ENCODE results near the gene MTA1. TPM values are rescaled to one million over a fixed set of nuclear protein-coding genes. Genes with fewer than 3 reads are reported as not detected.

MTA1 gene
- total and polyA plus RNA-seq, 2 donors (not counting 1 experiment from before 2014, with no cell fraction given), result 137 to 147 TPM

GRCh38 chr14:105445290-105445689 is 25.7 kb downstream of the MTA1 start:
- H3K9me3 Mint-ChIP-seq (ENCODE audit: insufficient read depth), result no peaks in the 10 kb centered on the region
- WGBS (ENCODE audit: insufficient coverage), result 82% methylated on average over 24 of the region's 24 CpGs
- POLR2A ChIA-PET, result no interaction called here
- peaks cover 0 to 11% of the 10 kb centered on the region in 2 experiments for H3K36me3 ChIP-seq (replicated peaks in 1 of 2; ENCODE audit: control extremely low read depth in 1 of 2, control insufficient read depth in 1 of 2, extremely low read depth in 1 of 2, insufficient read depth in 2 of 2, low read length in 1 of 2)
- intact Hi-C loops (cut with micrococcal nuclease), result no loop called here
- peaks cover 53% of the 10 kb centered on the region for H3K79me2 ChIP-seq (ENCODE audit: control insufficient read depth, insufficient read depth, low read length)
- H3K4me2 ChIP-seq (replicated peaks; ENCODE audit: low read depth, low read length, poor library complexity, severe bottlenecking), result no peak overlapping the region
- no peaks in the 10 kb centered on the region for H3K4me1 Mint-ChIP-seq
- no peak overlapping the region for H3K9ac ChIP-seq (ENCODE audit: low read length)
- no peaks in the 10 kb centered on the region for H3K9me3 ChIP-seq (ENCODE audit: control extremely low read depth in 1 of 3, control insufficient read depth in 2 of 3, insufficient read depth in 1 of 3, low read length in 2 of 3)
- no peak overlapping the region for H3K4me3 Mint-ChIP-seq
- no peak overlapping the region for H3K4me3 ChIP-seq (ENCODE audit: control extremely low read depth in 1 of 5, extremely low read depth in 1 of 5, insufficient read depth in 1 of 5, low read depth in 2 of 5, low read length in 4 of 5)
- H3K4me1 ChIP-seq (ENCODE audit: control insufficient read depth in 2 of 2, insufficient read depth in 2 of 2, low read length in 2 of 2), result no peaks in the 10 kb centered on the region
- H3K27ac ChIP-seq (ENCODE audit: low read length in 2 of 2), result no peak overlapping the region
- no peak overlapping the region for H3K27ac Mint-ChIP-seq
- CTCF ChIA-PET, result no interaction called here
- DNase-seq (no peak), ATAC-seq (ENCODE audit: low read depth) (no peak)
- peaks cover 47% of the 10 kb centered on the region for H4K20me1 ChIP-seq (ENCODE audit: control insufficient read depth, insufficient read depth, low read length, poor library complexity, severe bottlenecking)
- H2AFZ ChIP-seq (ENCODE audit: insufficient read depth, low read depth, low read length, poor library complexity, severe bottlenecking), result no peak overlapping the region
- no peaks in the 10 kb centered on the region for H3K27me3 Mint-ChIP-seq
- TF ChIP-seq EZH2 (IDR thresholded peaks at IDR 0.05; ENCODE audit: borderline replicate concordance, insufficient read depth, low read depth, low read length, poor library complexity, severe bottlenecking) (no peak), CTCF (IDR thresholded peaks at IDR 0.05) (no peak)
- H3K27me3 ChIP-seq (replicated peaks in 1 of 4; ENCODE audit: control extremely low read depth in 1 of 4, control insufficient read depth in 3 of 4, insufficient read depth in 4 of 4, low read length in 3 of 4), result no peaks in the 10 kb centered on the region

DNA sequence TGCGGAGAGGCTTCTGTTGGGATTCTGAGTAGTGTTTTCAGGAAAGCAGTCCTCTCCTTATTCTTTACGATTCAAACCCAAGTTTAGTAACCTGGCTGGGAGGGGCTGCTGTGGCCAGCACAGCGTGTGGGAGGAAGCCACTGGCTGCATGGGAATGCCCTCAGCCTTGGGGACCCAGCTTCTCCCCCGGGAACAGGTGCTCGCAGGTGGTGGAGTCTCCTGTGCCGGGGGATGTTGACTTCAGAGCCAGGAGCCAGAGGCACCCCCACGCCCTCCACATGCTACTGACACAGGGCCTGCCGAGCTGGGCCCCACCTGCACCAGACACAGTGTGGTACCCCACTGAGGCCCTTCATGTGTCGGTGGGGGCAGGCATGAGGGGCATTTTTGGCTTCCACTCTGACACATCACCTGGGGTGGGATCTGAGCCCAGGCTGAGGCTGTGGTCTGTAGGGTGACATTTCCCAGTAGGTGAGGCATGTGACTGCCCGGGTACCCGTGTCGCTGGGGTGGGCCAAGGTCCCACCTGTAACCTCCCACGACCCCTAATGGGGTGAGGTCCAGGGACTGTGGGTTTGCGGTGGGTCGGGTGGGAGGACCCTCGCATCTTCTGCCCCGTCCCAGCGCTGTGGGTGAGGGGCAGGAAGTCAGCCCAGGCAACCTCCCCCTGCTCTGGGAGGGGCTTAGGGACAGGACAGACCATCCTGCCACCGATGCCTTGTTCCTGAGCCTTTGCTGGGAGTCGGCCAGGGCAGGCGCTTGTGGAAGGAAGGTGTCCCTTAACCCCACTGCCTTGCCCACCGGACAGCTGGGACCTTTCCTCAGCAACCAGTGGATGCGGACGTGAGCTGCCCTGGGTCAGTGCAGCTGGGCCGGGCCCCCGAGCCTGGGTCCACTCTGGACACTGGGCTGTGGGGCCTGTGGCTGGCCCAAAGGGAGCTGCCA is 26.5 kb downstream of the MTA1 start:
- intact Hi-C loops (cut with micrococcal nuclease), result no loop called here
- WGBS (ENCODE audit: insufficient coverage), result 92% methylated on average over 25 of the region's 26 CpGs
- H3K4me1 Mint-ChIP-seq, result no peaks in the 10 kb centered on the region
- H3K27me3 Mint-ChIP-seq, result no peaks in the 10 kb centered on the region
- no peak overlapping the region for H3K27ac Mint-ChIP-seq
- Histone ChIP-seq H2AFZ (ENCODE audit: insufficient read depth, low read depth, low read length, poor library complexity, severe bottlenecking) (no peak overlapping the region), H3K9ac (ENCODE audit: low read length) (no peak overlapping the region), H3K4me2 (replicated peaks; ENCODE audit: low read depth, low read length, poor library complexity, severe bottlenecking) (no peak overlapping the region), H3K9me3 (ENCODE audit: control extremely low read depth in 1 of 3, control insufficient read depth in 2 of 3, insufficient read depth in 1 of 3, low read length in 2 of 3) (no peaks in the 10 kb centered on the region), H3K79me2 (ENCODE audit: control insufficient read depth, insufficient read depth, low read length) (peaks cover 48% of the 10 kb centered on the region), H3K4me3 (ENCODE audit: control extremely low read depth in 1 of 5, extremely low read depth in 1 of 5, insufficient read depth in 1 of 5, low read depth in 2 of 5, low read length in 4 of 5) (no peak overlapping the region), H4K20me1 (ENCODE audit: control insufficient read depth, insufficient read depth, low read length, poor library complexity, severe bottlenecking) (peaks cover 41% of the 10 kb centered on the region), H3K27me3 (replicated peaks in 1 of 4; ENCODE audit: control extremely low read depth in 1 of 4, control insufficient read depth in 3 of 4, insufficient read depth in 4 of 4, low read length in 3 of 4) (no peaks in the 10 kb centered on the region), H3K4me1 (ENCODE audit: control insufficient read depth in 2 of 2, insufficient read depth in 2 of 2, low read length in 2 of 2) (no peaks in the 10 kb centered on the region), H3K36me3 (replicated peaks in 1 of 2; ENCODE audit: control extremely low read depth in 1 of 2, control insufficient read depth in 1 of 2, extremely low read depth in 1 of 2, insufficient read depth in 2 of 2, low read length in 1 of 2) (peaks cover 0 to 20% of the 10 kb centered on the region in 2 experiments), H3K27ac (ENCODE audit: low read length in 2 of 2) (no peak overlapping the region)
- no peak overlapping the region for H3K4me3 Mint-ChIP-seq
- DNase-seq (no peak), ATAC-seq (ENCODE audit: low read depth) (no peak)
- TF ChIP-seq CTCF (IDR thresholded peaks at IDR 0.05) (no peak), EZH2 (IDR thresholded peaks at IDR 0.05; ENCODE audit: borderline replicate concordance, insufficient read depth, low read depth, low read length, poor library complexity, severe bottlenecking) (no peak)
- ChIA-PET POLR2A (no interaction called here), CTCF (interaction anchor here (0.9 kb wide), 1 partner anchor 44 kb away, joined by 3 read pairs; no protein-coding TSS in a partner anchor)
- no peaks in the 10 kb centered on the region for H3K9me3 Mint-ChIP-seq (ENCODE audit: insufficient read depth)
